ENCODE measurements around the gene ARID3A. TPM values are rescaled to one million over a fixed set of nuclear protein-coding genes. Genes with fewer than 3 reads are reported as not detected.

Gene ARID3A
- total and polyA plus RNA-seq, 8 donors = 20.6 to 35.7 (median 23.6) TPM

- Histone ChIP-seq H3K4me3 (no peak overlapping the region), H3K27me3 (no peaks in the 10 kb centered on the region), H3K9me3 (peaks cover 0 to 15% of the 10 kb centered on the region in 2 donors), H3K4me1 (no peaks in the 10 kb centered on the region), H3K36me3 (peaks cover 0 to 49% of the 10 kb centered on the region in 2 donors), H3K27ac (no peak overlapping the region)
- no peak for TF ChIP-seq CTCF (IDR thresholded peaks at IDR 0.05)
- ATAC-seq (no peak), DNase-seq (no peak)
- intact Hi-C loops (cut with DNase I) = no loop called here
Observed at GRCh38 chr19:973726-974563, 48.1 kb downstream of the ARID3A start.

- Histone ChIP-seq H3K27ac (no peak overlapping the region), H3K27me3 (no peaks in the 10 kb centered on the region), H3K4me1 (no peaks in the 10 kb centered on the region), H3K9me3 (peaks cover 0 to 15% of the 10 kb centered on the region in 2 donors), H3K36me3 (peaks cover 0 to 41% of the 10 kb centered on the region in 2 donors), H3K4me3 (no peak overlapping the region)
- no peak for TF ChIP-seq CTCF (IDR thresholded peaks at IDR 0.05)
- DNase-seq = no peak
- no peak for ATAC-seq
- intact Hi-C loops (cut with DNase I) = no loop called here
Observed at GRCh38 chr19:974564-975257, 48.9 kb downstream of the ARID3A start.

GRCh38 chr19:976476-976875 lies 50.6 kb downstream of the ARID3A start:
- H3K27ac ChIP-seq = no peak overlapping the region
- H3K9me3 ChIP-seq = peaks cover 0 to under 1% of the 10 kb centered on the region in 2 donors
- intact Hi-C loops (cut with DNase I) = no loop called here
- DNase-seq = no peak
- H3K27me3 ChIP-seq = no peaks in the 10 kb centered on the region
- peaks cover 0 to 5% of the 10 kb centered on the region in 2 donors for H3K4me1 ChIP-seq
- no peak for TF ChIP-seq CTCF (IDR thresholded peaks at IDR 0.05)
- H3K4me3 ChIP-seq = no peak overlapping the region
- peaks cover 0 to 24% of the 10 kb centered on the region in 2 donors for H3K36me3 ChIP-seq
- no peak for ATAC-seq

- Histone ChIP-seq H3K4me3 (no peak overlapping the region), H3K27ac (no peak overlapping the region), H3K4me1 (peaks cover 0 to 5% of the 10 kb centered on the region in 2 donors), H3K9me3 (no peaks in the 10 kb centered on the region), H3K27me3 (no peaks in the 10 kb centered on the region), H3K36me3 (peaks cover 0 to 18% of the 10 kb centered on the region in 2 donors)
- TF ChIP-seq CTCF (IDR thresholded peaks at IDR 0.05) = no peak
- intact Hi-C loops (cut with DNase I) = no loop called here
- DNase-seq (no peak), ATAC-seq (no peak)
Observed at GRCh38 chr19:977058-977464, 51.2 kb downstream of the ARID3A start.

- no peak for TF ChIP-seq CTCF (IDR thresholded peaks at IDR 0.05)
- DNase-seq (peak in 2 of 4 donors; percentile 57 to 74), ATAC-seq (no peak)
- Histone ChIP-seq H3K36me3 (peaks cover 0 to 1% of the 10 kb centered on the region in 2 donors), H3K4me1 (peaks cover 7 to 25% of the 10 kb centered on the region in 2 donors), H3K27me3 (no peaks in the 10 kb centered on the region), H3K27ac (no peak overlapping the region), H3K4me3 (no peak overlapping the region), H3K9me3 (no peaks in the 10 kb centered on the region)
- intact Hi-C loops (cut with DNase I) = no loop called here
Observed at GRCh38 chr19:979318-979741, 53.5 kb downstream of the ARID3A start.

Measured in left lung (tissue), 10 donors.